CD4-positive, alpha-beta T cell (primary cell): ENCODE data around the gene THEMIS. TPM values are rescaled to one million over a fixed set of nuclear protein-coding genes. Genes with fewer than 3 reads are reported as not detected.

Experiments used
- ATAC-seq: fragments of 200-7000 bp; cut with Tn5 transposase; one replicate; pipeline ENCODE4 v1.10.0; 2022; ENCODE audit warnings: mild to moderate bottlenecking; ENCODE audit not compliant: poor library complexity
- CTCF ChIA-PET: fragments of 350-600 bp; sonication (Branson Sonifier 250); formaldehyde crosslinking; loops from one replicate; lab custom pipeline; 2021; ENCODE audit warnings: antibody characterized with exemption, inconsistent platforms; lab: Charles Lee
- POLR2A ChIA-PET: fragments of 350-600 bp; sonication (Branson Sonifier 250); formaldehyde crosslinking; loops from one replicate; lab custom pipeline; 2021; ENCODE audit warnings: antibody characterized with exemption, inconsistent platforms; lab: Charles Lee
- DNase-seq, 14 experiments: peaks; one replicate each; pipeline ENCODE4 v3.0.0-alpha.2; 2013 to 2020; ENCODE audit warnings: mixed read lengths in 2 of 14
- H3K27ac ChIP-seq, 2 donors: one replicate each; pipeline versions ENCODE4 v1.5.1 to v1.7.0; 2013; ENCODE audit warnings: low read length in 2 of 2, low read depth in 1 of 2, mild to moderate bottlenecking in 1 of 2
- H3K27me3 ChIP-seq, 2 experiments: 1 replicate in 1 of 2; 2 replicates in 1 of 2; pipeline versions ENCODE4 v1.6.1 to v1.7.0; 2013; ENCODE audit warnings: low read length in 2 of 2, control low read depth in 1 of 2, mild to moderate bottlenecking in 1 of 2, moderate library complexity in 1 of 2; ENCODE audit not compliant: insufficient read depth in 2 of 2, control insufficient read depth in 1 of 2
- H3K36me3 ChIP-seq: one replicate; pipeline ENCODE4 v1.6.1; 2013; ENCODE audit warnings: low read length, control low read depth; ENCODE audit not compliant: insufficient read depth
- H3K4me1 ChIP-seq: one replicate; pipeline ENCODE4 v1.6.1; 2013; ENCODE audit warnings: low read length, control low read depth; ENCODE audit not compliant: insufficient read depth
- H3K4me3 ChIP-seq: one replicate; pipeline ENCODE4 v1.5.1; 2013; ENCODE audit warnings: mild to moderate bottlenecking, low read length, moderate library complexity
- H3K9me3 ChIP-seq, 2 experiments: 1 replicate in 1 of 2; 2 replicates in 1 of 2; pipeline versions ENCODE4 v1.6.1 to v1.7.0; 2013; ENCODE audit warnings: low read length in 2 of 2, mild to moderate bottlenecking in 2 of 2, control low read depth in 1 of 2, moderate library complexity in 1 of 2; ENCODE audit not compliant: control insufficient read depth in 1 of 2, insufficient read depth in 1 of 2
- H3K27ac Mint-ChIP-seq: one replicate; pipeline ENCODE4 v1.8.0; 2020; ENCODE audit warnings: mixed read lengths
- H3K27me3 Mint-ChIP-seq: one replicate; pipeline ENCODE4 v1.8.0; 2021; ENCODE audit warnings: mixed read lengths
- H3K36me3 Mint-ChIP-seq: one replicate; pipeline ENCODE4 v1.8.0; 2021; ENCODE audit warnings: low read depth, mixed read lengths
- H3K4me1 Mint-ChIP-seq: one replicate; pipeline ENCODE4 v1.8.0; 2021; ENCODE audit warnings: low read depth, mixed read lengths
- H3K4me3 Mint-ChIP-seq: one replicate; pipeline ENCODE4 v1.8.0; 2020; ENCODE audit warnings: mild to moderate bottlenecking, mixed read lengths
- H3K9me3 Mint-ChIP-seq: one replicate; pipeline ENCODE4 v1.8.0; 2020; ENCODE audit warnings: mixed read lengths
- intact Hi-C, 2 experiments: fragments of 100-400 bp; cut with DNase I in 1 of 2; cut with micrococcal nuclease in 1 of 2; formaldehyde crosslinking; loops; one replicate each; pipeline versions ENCODE4 v1.15.1 to v1.9.0; 2023 to 2025; cut with DNase I, micrococcal nuclease
- total RNA-seq, 174 experiments: library from RNA in 2 of 174; stranded (reverse) in 2 of 174; gene quantifications; one replicate each; pipeline ENCODE4 v1.2.3 and lab custom pipeline; 2021 to 2026
- TF ChIP-seq, protein P1 (sequence below): fragments of 200-600 bp; IDR thresholded peaks from one replicate; pipeline ENCODE4 v1.8.0; 2022; ENCODE audit warnings: antibody characterized with exemption, mild to moderate bottlenecking

Gene THEMIS
- total RNA-seq, 2 experiments from 2014 or later, result 25.0 to 25.3 TPM

DNA sequence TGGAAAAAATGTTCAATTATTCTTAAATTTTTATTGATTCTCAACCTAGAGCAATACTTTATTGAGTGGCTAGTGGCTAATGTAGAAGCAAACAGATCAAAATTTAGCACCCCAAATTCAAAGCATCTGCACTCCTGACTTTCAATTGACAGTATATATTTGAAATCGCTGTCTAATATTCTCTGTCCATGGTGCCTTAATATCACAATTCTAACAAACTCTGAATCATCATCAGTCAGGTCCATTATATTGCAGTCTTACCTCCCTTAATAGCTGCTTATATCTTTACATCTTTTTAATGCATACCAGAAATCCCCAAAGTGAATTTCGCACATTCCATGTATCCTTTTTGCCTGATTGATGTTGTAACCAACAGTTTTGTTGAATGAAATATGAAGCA lies 134.9 kb downstream of the THEMIS start:
- no peaks in the 10 kb centered on the region for H3K9me3 ChIP-seq
- intact Hi-C loops, result no loop called here
- H3K4me3 ChIP-seq, result no peak overlapping the region
- no peak overlapping the region for H3K4me3 Mint-ChIP-seq
- H3K36me3 ChIP-seq, result no peaks in the 10 kb centered on the region
- CTCF ChIA-PET, result no interaction called here
- no peaks in the 10 kb centered on the region for H3K27me3 Mint-ChIP-seq
- no peaks in the 10 kb centered on the region for H3K27me3 ChIP-seq
- no peak overlapping the region for H3K27ac ChIP-seq
- peak overlapping the region; percentile 22 for H3K27ac Mint-ChIP-seq
- no peaks in the 10 kb centered on the region for H3K9me3 Mint-ChIP-seq
- peaks cover 3% of the 10 kb centered on the region for H3K4me1 ChIP-seq
- ATAC-seq (no peak), DNase-seq (no peak)
- POLR2A ChIA-PET, result no interaction called here
- TF ChIP-seq, protein P1, sequence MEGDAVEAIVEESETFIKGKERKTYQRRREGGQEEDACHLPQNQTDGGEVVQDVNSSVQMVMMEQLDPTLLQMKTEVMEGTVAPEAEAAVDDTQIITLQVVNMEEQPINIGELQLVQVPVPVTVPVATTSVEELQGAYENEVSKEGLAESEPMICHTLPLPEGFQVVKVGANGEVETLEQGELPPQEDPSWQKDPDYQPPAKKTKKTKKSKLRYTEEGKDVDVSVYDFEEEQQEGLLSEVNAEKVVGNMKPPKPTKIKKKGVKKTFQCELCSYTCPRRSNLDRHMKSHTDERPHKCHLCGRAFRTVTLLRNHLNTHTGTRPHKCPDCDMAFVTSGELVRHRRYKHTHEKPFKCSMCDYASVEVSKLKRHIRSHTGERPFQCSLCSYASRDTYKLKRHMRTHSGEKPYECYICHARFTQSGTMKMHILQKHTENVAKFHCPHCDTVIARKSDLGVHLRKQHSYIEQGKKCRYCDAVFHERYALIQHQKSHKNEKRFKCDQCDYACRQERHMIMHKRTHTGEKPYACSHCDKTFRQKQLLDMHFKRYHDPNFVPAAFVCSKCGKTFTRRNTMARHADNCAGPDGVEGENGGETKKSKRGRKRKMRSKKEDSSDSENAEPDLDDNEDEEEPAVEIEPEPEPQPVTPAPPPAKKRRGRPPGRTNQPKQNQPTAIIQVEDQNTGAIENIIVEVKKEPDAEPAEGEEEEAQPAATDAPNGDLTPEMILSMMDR, result no peak
- H3K36me3 Mint-ChIP-seq, result peaks cover 45% of the 10 kb centered on the region
- H3K4me1 Mint-ChIP-seq, result peaks cover 91% of the 10 kb centered on the region

- Histone ChIP-seq H3K4me1 (peaks cover 3% of the 10 kb centered on the region), H3K27ac (no peak overlapping the region), H3K27me3 (no peaks in the 10 kb centered on the region), H3K9me3 (peaks cover 0 to 4% of the 10 kb centered on the region in 2 experiments), H3K4me3 (no peak overlapping the region), H3K36me3 (peaks cover 3% of the 10 kb centered on the region)
- ATAC-seq (peak; percentile 43), DNase-seq (peak in 2 of 14 experiments; percentile 9 to 43)
- intact Hi-C loops, result no loop called here
- H3K9me3 Mint-ChIP-seq, result no peaks in the 10 kb centered on the region
- peak overlapping the region; percentile 67 for H3K27ac Mint-ChIP-seq
- ChIA-PET CTCF (no interaction called here), POLR2A (no interaction called here)
- H3K4me3 Mint-ChIP-seq, result no peak overlapping the region
- no peaks in the 10 kb centered on the region for H3K27me3 Mint-ChIP-seq
- H3K36me3 Mint-ChIP-seq, result peaks cover 40% of the 10 kb centered on the region
- H3K4me1 Mint-ChIP-seq, result peaks cover 74% of the 10 kb centered on the region
- TF ChIP-seq, protein P1, result no peak
Observed at GRCh38 chr6:127762284-127762683, 138.6 kb downstream of the THEMIS start.

GRCh38 chr6:127761084-127761483 lies 139.8 kb downstream of the THEMIS start:
- no peak for DNase-seq
- no peak overlapping the region for H3K4me3 Mint-ChIP-seq
- CTCF ChIA-PET, result interaction anchor here (1.1 kb wide), 1 partner anchor 11 kb away, joined by 3 read pairs; no protein-coding TSS in a partner anchor
- peaks cover 44% of the 10 kb centered on the region for H3K36me3 Mint-ChIP-seq
- peak overlapping the region in 1 of 2 donors; percentile 20 for H3K27ac ChIP-seq
- H3K27ac Mint-ChIP-seq, result peak overlapping the region; percentile 67
- H3K9me3 ChIP-seq, result peaks cover 0 to 5% of the 10 kb centered on the region in 2 experiments
- no peaks in the 10 kb centered on the region for H3K27me3 Mint-ChIP-seq
- peaks cover 68% of the 10 kb centered on the region for H3K4me1 Mint-ChIP-seq
- peaks cover 3% of the 10 kb centered on the region for H3K4me1 ChIP-seq
- peaks cover under 1% of the 10 kb centered on the region for H3K9me3 Mint-ChIP-seq
- POLR2A ChIA-PET, result interaction anchor here (0.9 kb wide), 1 partner anchor 11 kb away, joined by 3 read pairs; no protein-coding TSS in a partner anchor
- peaks cover 3% of the 10 kb centered on the region for H3K36me3 ChIP-seq
- intact Hi-C loops, result no loop called here
- no peaks in the 10 kb centered on the region for H3K27me3 ChIP-seq
- TF ChIP-seq, protein P1, result no peak
- no peak overlapping the region for H3K4me3 ChIP-seq
- ATAC-seq, result no peak
